Measurements from ENCODE around the gene IL16.

Gene IL16

GRCh38 chr15:81253846-81254245 is 57.2 kb downstream of the IL16 start:
- TF ChIP-seq TEAD4 (IDR thresholded peaks at IDR 0.05) (no peak), TCF12 (IDR thresholded peaks at IDR 0.05; ENCODE audit: low read depth) (no peak), NFIC (IDR thresholded peaks at IDR 0.05) (no peak), TAF1 (IDR thresholded peaks at IDR 0.05; ENCODE audit: low read depth) (no peak), EGR1 (IDR thresholded peaks at IDR 0.05) (no peak), USF1 (IDR thresholded peaks at IDR 0.05) (no peak), RAD21 (IDR thresholded peaks at IDR 0.05; ENCODE audit: low read depth) (no peak), FOXM1 (IDR thresholded peaks at IDR 0.05; ENCODE audit: borderline replicate concordance, low read depth) (no peak), ZBTB7A (IDR thresholded peaks at IDR 0.05; ENCODE audit: low read depth) (no peak), CEBPB (IDR thresholded peaks at IDR 0.05) (no peak), CREB1 (IDR thresholded peaks at IDR 0.05; ENCODE audit: low read depth) (no peak), EP300 (IDR thresholded peaks at IDR 0.05; ENCODE audit: borderline replicate concordance) (no peak), MAX (IDR thresholded peaks at IDR 0.05) (no peak), YY1 (IDR thresholded peaks at IDR 0.05; ENCODE audit: low read depth) (no peak)
- TF ChIP-seq, protein P1, sequence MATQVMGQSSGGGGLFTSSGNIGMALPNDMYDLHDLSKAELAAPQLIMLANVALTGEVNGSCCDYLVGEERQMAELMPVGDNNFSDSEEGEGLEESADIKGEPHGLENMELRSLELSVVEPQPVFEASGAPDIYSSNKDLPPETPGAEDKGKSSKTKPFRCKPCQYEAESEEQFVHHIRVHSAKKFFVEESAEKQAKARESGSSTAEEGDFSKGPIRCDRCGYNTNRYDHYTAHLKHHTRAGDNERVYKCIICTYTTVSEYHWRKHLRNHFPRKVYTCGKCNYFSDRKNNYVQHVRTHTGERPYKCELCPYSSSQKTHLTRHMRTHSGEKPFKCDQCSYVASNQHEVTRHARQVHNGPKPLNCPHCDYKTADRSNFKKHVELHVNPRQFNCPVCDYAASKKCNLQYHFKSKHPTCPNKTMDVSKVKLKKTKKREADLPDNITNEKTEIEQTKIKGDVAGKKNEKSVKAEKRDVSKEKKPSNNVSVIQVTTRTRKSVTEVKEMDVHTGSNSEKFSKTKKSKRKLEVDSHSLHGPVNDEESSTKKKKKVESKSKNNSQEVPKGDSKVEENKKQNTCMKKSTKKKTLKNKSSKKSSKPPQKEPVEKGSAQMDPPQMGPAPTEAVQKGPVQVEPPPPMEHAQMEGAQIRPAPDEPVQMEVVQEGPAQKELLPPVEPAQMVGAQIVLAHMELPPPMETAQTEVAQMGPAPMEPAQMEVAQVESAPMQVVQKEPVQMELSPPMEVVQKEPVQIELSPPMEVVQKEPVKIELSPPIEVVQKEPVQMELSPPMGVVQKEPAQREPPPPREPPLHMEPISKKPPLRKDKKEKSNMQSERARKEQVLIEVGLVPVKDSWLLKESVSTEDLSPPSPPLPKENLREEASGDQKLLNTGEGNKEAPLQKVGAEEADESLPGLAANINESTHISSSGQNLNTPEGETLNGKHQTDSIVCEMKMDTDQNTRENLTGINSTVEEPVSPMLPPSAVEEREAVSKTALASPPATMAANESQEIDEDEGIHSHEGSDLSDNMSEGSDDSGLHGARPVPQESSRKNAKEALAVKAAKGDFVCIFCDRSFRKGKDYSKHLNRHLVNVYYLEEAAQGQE (IDR thresholded peaks at IDR 0.05; ENCODE audit: low read depth) = no peak

GRCh38 chr15:81254277-81254915 is 57.7 kb downstream of the IL16 start:
- no peak for TF ChIP-seq ZBTB7A (IDR thresholded peaks at IDR 0.05; ENCODE audit: low read depth)
- no peak for TF ChIP-seq CREB1 (IDR thresholded peaks at IDR 0.05; ENCODE audit: low read depth)
- no peak for TF ChIP-seq TEAD4 (IDR thresholded peaks at IDR 0.05)
- TF ChIP-seq RAD21 (IDR thresholded peaks at IDR 0.05; ENCODE audit: low read depth) = no peak
- TF ChIP-seq FOXM1 (IDR thresholded peaks at IDR 0.05; ENCODE audit: borderline replicate concordance, low read depth) = no peak
- TF ChIP-seq CEBPB (IDR thresholded peaks at IDR 0.05) = no peak
- TF ChIP-seq, protein P1 (IDR thresholded peaks at IDR 0.05; ENCODE audit: low read depth) = no peak
- TF ChIP-seq YY1 (IDR thresholded peaks at IDR 0.05; ENCODE audit: low read depth) = no peak
- no peak for TF ChIP-seq NFIC (IDR thresholded peaks at IDR 0.05)
- TF ChIP-seq TAF1 (IDR thresholded peaks at IDR 0.05; ENCODE audit: low read depth) = no peak
- TF ChIP-seq MAX (IDR thresholded peaks at IDR 0.05) = no peak
- TF ChIP-seq EGR1 (IDR thresholded peaks at IDR 0.05) = no peak
- TF ChIP-seq TCF12 (IDR thresholded peaks at IDR 0.05; ENCODE audit: low read depth) = no peak
- TF ChIP-seq USF1 (IDR thresholded peaks at IDR 0.05) = no peak
- no peak for TF ChIP-seq EP300 (IDR thresholded peaks at IDR 0.05; ENCODE audit: borderline replicate concordance)

DNA sequence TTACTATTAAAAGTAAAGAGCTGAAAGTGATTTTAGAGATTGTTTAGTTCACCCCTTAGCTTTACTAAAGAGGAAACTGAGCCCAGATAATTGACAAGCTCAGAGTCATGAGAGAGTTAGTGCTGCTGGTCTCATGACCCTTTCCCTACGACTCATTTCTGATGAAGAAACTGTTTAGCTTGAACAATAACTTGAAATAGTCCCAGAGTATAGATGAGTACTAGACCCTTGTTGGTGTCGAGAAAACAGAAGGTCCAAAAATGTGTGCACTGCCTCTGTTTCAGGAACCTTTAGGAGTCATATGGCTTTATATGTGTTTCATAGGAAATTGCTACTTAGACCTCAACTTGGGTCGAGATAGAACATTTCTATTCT is 58.2 kb downstream of the IL16 start:
- TF ChIP-seq FOXM1 (IDR thresholded peaks at IDR 0.05; ENCODE audit: borderline replicate concordance, low read depth) (no peak), USF1 (IDR thresholded peaks at IDR 0.05) (no peak), CEBPB (IDR thresholded peaks at IDR 0.05) (no peak)

DNA sequence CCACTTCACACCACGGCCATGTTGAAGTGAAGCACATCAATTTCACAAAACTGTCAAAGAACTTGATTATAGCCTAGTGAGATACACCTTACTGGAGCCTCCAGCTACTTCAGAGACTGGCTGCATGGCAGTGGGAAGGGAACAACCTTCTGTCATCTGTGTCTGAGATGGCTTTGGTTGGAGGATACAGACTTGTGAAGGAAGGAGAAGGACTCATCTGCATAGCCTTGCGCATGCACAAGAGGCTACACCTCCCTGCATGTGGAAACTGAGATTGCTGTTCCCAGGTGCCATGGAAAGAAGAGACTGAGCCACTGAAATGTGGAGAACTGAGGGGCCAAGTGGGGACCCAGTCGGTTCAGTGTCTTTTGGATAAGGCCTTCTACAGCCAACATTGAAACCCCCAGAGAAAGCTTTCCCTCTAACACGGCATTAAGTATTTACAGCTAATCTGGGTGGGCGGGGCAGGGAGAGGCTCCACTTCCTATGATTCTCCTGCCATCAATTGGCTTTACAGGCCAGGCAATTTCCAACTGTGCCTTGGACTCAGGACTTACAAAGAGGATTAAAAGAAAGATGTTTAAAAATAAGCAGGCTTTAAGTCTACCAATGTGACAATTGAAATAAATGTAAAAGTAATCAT is 58.8 kb downstream of the IL16 start:
- TF ChIP-seq CEBPB (IDR thresholded peaks at IDR 0.05) = no peak
- TF ChIP-seq YY1 (IDR thresholded peaks at IDR 0.05; ENCODE audit: low read depth) = no peak
- no peak for TF ChIP-seq NFIC (IDR thresholded peaks at IDR 0.05)
- no peak for TF ChIP-seq TEAD4 (IDR thresholded peaks at IDR 0.05)
- no peak for TF ChIP-seq TCF12 (IDR thresholded peaks at IDR 0.05; ENCODE audit: low read depth)
- TF ChIP-seq CREB1 (IDR thresholded peaks at IDR 0.05; ENCODE audit: low read depth) = no peak
- TF ChIP-seq EP300 (IDR thresholded peaks at IDR 0.05; ENCODE audit: borderline replicate concordance) = no peak
- no peak for TF ChIP-seq EGR1 (IDR thresholded peaks at IDR 0.05)
- no peak for TF ChIP-seq MAX (IDR thresholded peaks at IDR 0.05)
- TF ChIP-seq RAD21 (IDR thresholded peaks at IDR 0.05; ENCODE audit: low read depth) = no peak
- TF ChIP-seq, protein P1 (IDR thresholded peaks at IDR 0.05; ENCODE audit: low read depth) = no peak
- no peak for TF ChIP-seq USF1 (IDR thresholded peaks at IDR 0.05)
- TF ChIP-seq FOXM1 (IDR thresholded peaks at IDR 0.05; ENCODE audit: borderline replicate concordance, low read depth) = no peak
- TF ChIP-seq ZBTB7A (IDR thresholded peaks at IDR 0.05; ENCODE audit: low read depth) = no peak
- no peak for TF ChIP-seq TAF1 (IDR thresholded peaks at IDR 0.05; ENCODE audit: low read depth)
